SK-N-SH (cell line): Measurements from ENCODE around the gene KRT20.
A peak's percentile ranks its signal among the peaks of the same experiment; 100 is the strongest.

ENCODE experiments used
- CHD2 ChIP-seq: fragments of 150-350 bp; IDR thresholded peaks from 2 replicates; pipeline ENCODE4 v1.6.1; 2018; ENCODE audit warnings: low read length; ENCODE audit not compliant: partially characterized antibody
- EP300 ChIP-seq, 2 experiments: IDR thresholded peaks; 2 replicates each; pipeline versions ENCODE4 v1.4.0 to v1.6.1; 2012; ENCODE audit warnings: borderline replicate concordance in 1 of 2, low read depth in 1 of 2, low read length in 1 of 2
- EZH2phosphoT487 ChIP-seq: fragments of 200-600 bp; sonication (generic); IDR thresholded peaks from 2 replicates; pipeline ENCODE4 v1.6.1; 2017; ENCODE audit warnings: low read depth, mixed run types, mild to moderate bottlenecking, antibody characterized with exemption, moderate library complexity, borderline replicate concordance
- FOXM1 ChIP-seq: IDR thresholded peaks from 2 replicates; pipeline ENCODE4 v1.4.0; 2012; ENCODE audit warnings: low read depth, mild to moderate bottlenecking
- GABPA ChIP-seq: IDR thresholded peaks from 2 replicates; pipeline ENCODE4 v1.4.0; 2012; ENCODE audit warnings: low read depth, mild to moderate bottlenecking
- JUND ChIP-seq: IDR thresholded peaks from 2 replicates; pipeline ENCODE4 v1.4.0; 2012
- MEF2A ChIP-seq: IDR thresholded peaks from 2 replicates; pipeline ENCODE4 v1.4.0; 2012; ENCODE audit warnings: low read depth, borderline replicate concordance
- POLR2AphosphoS5 ChIP-seq: IDR thresholded peaks from 2 replicates; pipeline ENCODE4 v1.6.1; 2012; ENCODE audit warnings: low read depth, low read length
- TAF1 ChIP-seq: IDR thresholded peaks from 2 replicates; pipeline ENCODE4 v1.6.1; 2012; ENCODE audit warnings: low read depth, mild to moderate bottlenecking, low read length, moderate library complexity, borderline replicate concordance
- TEAD4 ChIP-seq: IDR thresholded peaks from 2 replicates; pipeline ENCODE4 v1.4.0; 2012; ENCODE audit warnings: mild to moderate bottlenecking, borderline replicate concordance; ENCODE audit not compliant: insufficient read depth
- YY1 ChIP-seq: IDR thresholded peaks from 2 replicates; pipeline ENCODE4 v1.4.0; 2012; ENCODE audit warnings: low read depth, mild to moderate bottlenecking
- TF ChIP-seq, protein P1 (sequence below): fragments of 200-600 bp; sonication (generic); IDR thresholded peaks from 2 replicates; pipeline ENCODE4 v1.6.1; 2017; ENCODE audit warnings: antibody characterized with exemption, mild to moderate bottlenecking, moderate library complexity
- TF ChIP-seq, protein P2 (sequence below): IDR thresholded peaks from 2 replicates; pipeline ENCODE4 v1.4.0; 2012; ENCODE audit warnings: low read depth
- TF ChIP-seq, protein P3 (sequence below): IDR thresholded peaks from 2 replicates; pipeline ENCODE4; 2012

DNA sequence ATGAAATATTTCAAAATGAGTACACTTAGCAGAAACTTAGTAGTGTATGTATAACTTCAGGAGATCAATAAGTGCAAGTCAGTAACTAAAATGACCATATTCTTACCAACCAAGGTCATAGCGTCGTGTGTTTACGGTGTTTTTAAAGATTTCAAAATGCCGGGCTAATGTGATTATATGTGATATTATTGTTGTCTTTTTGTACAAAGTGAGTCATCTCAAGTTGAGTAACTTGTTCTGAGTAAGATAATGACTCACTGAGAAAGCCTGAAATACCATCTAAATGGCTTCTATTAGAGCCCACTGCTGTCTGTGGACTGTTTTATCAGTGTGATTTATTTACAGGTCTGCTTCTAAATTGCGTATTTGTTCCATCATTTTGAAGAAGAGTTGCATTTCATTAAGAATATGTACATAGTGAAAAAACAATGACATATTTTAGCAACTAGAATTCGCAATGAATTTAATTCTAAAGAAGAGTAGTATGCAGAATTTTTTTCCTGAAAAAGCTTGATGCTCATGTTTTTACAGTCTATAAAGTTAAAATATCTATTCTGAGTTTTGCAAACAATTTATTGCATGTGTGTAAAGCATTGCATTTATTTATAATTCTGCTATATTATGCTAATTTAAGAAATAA, 30.7 kb downstream of the KRT20 start:
- TF ChIP-seq, protein P1, sequence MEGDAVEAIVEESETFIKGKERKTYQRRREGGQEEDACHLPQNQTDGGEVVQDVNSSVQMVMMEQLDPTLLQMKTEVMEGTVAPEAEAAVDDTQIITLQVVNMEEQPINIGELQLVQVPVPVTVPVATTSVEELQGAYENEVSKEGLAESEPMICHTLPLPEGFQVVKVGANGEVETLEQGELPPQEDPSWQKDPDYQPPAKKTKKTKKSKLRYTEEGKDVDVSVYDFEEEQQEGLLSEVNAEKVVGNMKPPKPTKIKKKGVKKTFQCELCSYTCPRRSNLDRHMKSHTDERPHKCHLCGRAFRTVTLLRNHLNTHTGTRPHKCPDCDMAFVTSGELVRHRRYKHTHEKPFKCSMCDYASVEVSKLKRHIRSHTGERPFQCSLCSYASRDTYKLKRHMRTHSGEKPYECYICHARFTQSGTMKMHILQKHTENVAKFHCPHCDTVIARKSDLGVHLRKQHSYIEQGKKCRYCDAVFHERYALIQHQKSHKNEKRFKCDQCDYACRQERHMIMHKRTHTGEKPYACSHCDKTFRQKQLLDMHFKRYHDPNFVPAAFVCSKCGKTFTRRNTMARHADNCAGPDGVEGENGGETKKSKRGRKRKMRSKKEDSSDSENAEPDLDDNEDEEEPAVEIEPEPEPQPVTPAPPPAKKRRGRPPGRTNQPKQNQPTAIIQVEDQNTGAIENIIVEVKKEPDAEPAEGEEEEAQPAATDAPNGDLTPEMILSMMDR = no peak
- peak; percentile 95 for TF ChIP-seq JUND
- TF ChIP-seq EZH2phosphoT487 = no peak
- no peak; the same call in 1 of the 2 replicates for TF ChIP-seq YY1
- no peak for TF ChIP-seq GABPA
- TF ChIP-seq MEF2A = 0 out of 2 replicates have a peak, but pooled peaks have one; percentile 34
- peak; percentile 63; the same call in 1 of the 2 replicates for TF ChIP-seq POLR2AphosphoS5
- peak in 1 of 2 experiments; percentile 62; a peak in 1 of 4 replicates for TF ChIP-seq EP300 (IDR thresholded peaks at IDR 0.05; ENCODE audit: borderline replicate concordance in 1 of 2, low read depth in 1 of 2, low read length in 1 of 2)
- TF ChIP-seq, protein P2, sequence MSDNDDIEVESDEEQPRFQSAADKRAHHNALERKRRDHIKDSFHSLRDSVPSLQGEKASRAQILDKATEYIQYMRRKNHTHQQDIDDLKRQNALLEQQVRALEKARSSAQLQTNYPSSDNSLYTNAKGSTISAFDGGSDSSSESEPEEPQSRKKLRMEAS = peak; percentile 69; the same call in 1 of the 2 replicates
- TF ChIP-seq TEAD4 = peak; percentile 74; the same call in 1 of the 2 replicates
- no peak for TF ChIP-seq CHD2
- peak; percentile 28; the same call in 1 of the 2 replicates for TF ChIP-seq FOXM1
- TF ChIP-seq, protein P3, sequence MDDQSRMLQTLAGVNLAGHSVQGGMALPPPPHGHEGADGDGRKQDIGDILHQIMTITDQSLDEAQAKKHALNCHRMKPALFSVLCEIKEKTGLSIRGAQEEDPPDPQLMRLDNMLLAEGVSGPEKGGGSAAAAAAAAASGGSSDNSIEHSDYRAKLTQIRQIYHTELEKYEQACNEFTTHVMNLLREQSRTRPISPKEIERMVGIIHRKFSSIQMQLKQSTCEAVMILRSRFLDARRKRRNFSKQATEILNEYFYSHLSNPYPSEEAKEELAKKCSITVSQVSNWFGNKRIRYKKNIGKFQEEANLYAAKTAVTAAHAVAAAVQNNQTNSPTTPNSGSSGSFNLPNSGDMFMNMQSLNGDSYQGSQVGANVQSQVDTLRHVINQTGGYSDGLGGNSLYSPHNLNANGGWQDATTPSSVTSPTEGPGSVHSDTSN = peak; percentile 85
- no peak for TF ChIP-seq TAF1
